B cell (primary cell): ENCODE data around the gene DAAM2. TPM values are rescaled to one million over a fixed set of nuclear protein-coding genes. Genes with fewer than 3 reads are reported as not detected.

ENCODE experiments used
- ATAC-seq: fragments of 200-7000 bp; cut with Tn5 transposase; one replicate; pipeline ENCODE4 v1.10.0; 2021; ENCODE audit warnings: low read depth, mild to moderate bottlenecking, moderate number of reproducible peaks, moderate library complexity
- CTCF ChIA-PET: fragments of 350-600 bp; sonication (Branson Sonifier 250); formaldehyde crosslinking; loops from one replicate; lab custom pipeline; 2021; ENCODE audit warnings: antibody characterized with exemption, inconsistent platforms; lab: Charles Lee
- POLR2A ChIA-PET: fragments of 350-600 bp; sonication (Branson Sonifier 250); formaldehyde crosslinking; loops from one replicate; lab custom pipeline; 2021; ENCODE audit warnings: antibody characterized with exemption; lab: Charles Lee
- DNase-seq: peaks from one replicate; pipeline ENCODE4 v3.0.0; 2013
- H2AFZ ChIP-seq: 2 replicates; pipeline ENCODE4 v1.6.1; 2012; ENCODE audit warnings: mild to moderate bottlenecking, low read depth, low read length; ENCODE audit not compliant: insufficient read depth, poor library complexity, severe bottlenecking
- H3K27ac ChIP-seq, 2 donors: 1 replicate in 1 of 2; 2 replicates in 1 of 2; pipeline ENCODE4 v1.5.1; 2012 to 2013; ENCODE audit warnings: low read length in 2 of 2, mild to moderate bottlenecking in 2 of 2, moderate library complexity in 1 of 2
- H3K27me3 ChIP-seq, 4 experiments: fragments of 200-600 bp in 1 of 4; sonication (generic) in 1 of 4; replicated peaks in 1 of 4; 1 replicate in 2 of 4; 2 replicates in 2 of 4; pipeline versions ENCODE4 v1.6.1 to v1.7.0; 2013 to 2016; ENCODE audit warnings: low read length in 3 of 4, mild to moderate bottlenecking in 2 of 4, mixed read lengths in 1 of 4, moderate library complexity in 1 of 4; ENCODE audit not compliant: insufficient read depth in 4 of 4, control insufficient read depth in 3 of 4; ENCODE audit errors: control extremely low read depth in 1 of 4
- H3K36me3 ChIP-seq, 2 experiments: replicated peaks in 1 of 2; 1 replicate in 1 of 2; 2 replicates in 1 of 2; pipeline versions ENCODE4 v1.6.1 to v1.7.1; 2013; ENCODE audit warnings: low read length in 1 of 2; ENCODE audit not compliant: insufficient read depth in 2 of 2, control insufficient read depth in 1 of 2; ENCODE audit errors: control extremely low read depth in 1 of 2, extremely low read depth in 1 of 2
- H3K4me1 ChIP-seq, 2 donors: fragments of 200-600 bp in 1 of 2; sonication (generic) in 1 of 2; 1 replicate in 1 of 2; 2 replicates in 1 of 2; pipeline versions ENCODE4 v1.5.1 to v1.6.1; 2013 to 2017; ENCODE audit warnings: low read length in 2 of 2; ENCODE audit not compliant: control insufficient read depth in 2 of 2, insufficient read depth in 2 of 2
- H3K4me2 ChIP-seq: replicated peaks from 2 replicates; pipeline ENCODE3; 2012; ENCODE audit warnings: mild to moderate bottlenecking, low read depth, low read length; ENCODE audit not compliant: poor library complexity, severe bottlenecking
- H3K4me3 ChIP-seq, 5 experiments: fragments of 200-600 bp in 1 of 5; sonication (generic) in 1 of 5; 1 replicate in 3 of 5; 2 replicates in 2 of 5; pipeline versions ENCODE4 v1.5.1 to v1.7.0; 2011 to 2016; ENCODE audit warnings: low read length in 4 of 5, mild to moderate bottlenecking in 4 of 5, low read depth in 2 of 5, control low read depth in 1 of 5, moderate library complexity in 1 of 5; ENCODE audit not compliant: insufficient read depth in 1 of 5; ENCODE audit errors: control extremely low read depth in 1 of 5, extremely low read depth in 1 of 5
- H3K79me2 ChIP-seq: fragments of 200-600 bp; sonication (generic); one replicate; pipeline ENCODE4 v1.6.0; 2016; ENCODE audit warnings: low read length; ENCODE audit not compliant: control insufficient read depth, insufficient read depth
- H3K9ac ChIP-seq: fragments of 200-600 bp; sonication (generic); 2 replicates; pipeline ENCODE4 v1.6.1; 2017; ENCODE audit warnings: mild to moderate bottlenecking, low read length, moderate library complexity
- H3K9me3 ChIP-seq, 3 donors: one replicate each; pipeline versions ENCODE4 v1.6.1 to v1.7.1; 2013; ENCODE audit warnings: low read length in 2 of 3; ENCODE audit not compliant: control insufficient read depth in 2 of 3, insufficient read depth in 1 of 3; ENCODE audit errors: control extremely low read depth in 1 of 3
- H4K20me1 ChIP-seq: 2 replicates; pipeline ENCODE4 v1.6.0; 2012; ENCODE audit warnings: mild to moderate bottlenecking, low read length; ENCODE audit not compliant: insufficient read depth, control insufficient read depth, poor library complexity, severe bottlenecking
- H3K27ac Mint-ChIP-seq: one replicate; pipeline ENCODE4 v1.8.0; 2021; ENCODE audit warnings: mixed read lengths
- H3K27me3 Mint-ChIP-seq: one replicate; pipeline ENCODE4 v1.8.0; 2021; ENCODE audit warnings: mixed read lengths
- H3K4me1 Mint-ChIP-seq: one replicate; pipeline ENCODE4 v1.8.0; 2021; ENCODE audit warnings: mixed read lengths
- H3K4me3 Mint-ChIP-seq: one replicate; pipeline ENCODE4 v1.8.0; 2021; ENCODE audit warnings: mixed read lengths
- H3K9me3 Mint-ChIP-seq: one replicate; pipeline ENCODE4 v1.8.0; 2022; ENCODE audit warnings: mixed read lengths; ENCODE audit not compliant: insufficient read depth
- CTCF ChIP-seq: fragments of 200-600 bp; IDR thresholded peaks from one replicate; pipeline ENCODE4 v1.8.0; 2022; ENCODE audit warnings: antibody characterized with exemption, mild to moderate bottlenecking
- EZH2 ChIP-seq: IDR thresholded peaks from 2 replicates; pipeline ENCODE4 v1.6.1; 2012; ENCODE audit warnings: borderline replicate concordance, low read depth, mild to moderate bottlenecking, moderate library complexity, low read length; ENCODE audit not compliant: insufficient read depth, poor library complexity, severe bottlenecking
- WGBS: methylation state at CpG from one replicate; pipeline ENCODE4 v1.1.5; 2013; ENCODE audit warnings: missing lambda C conversion rate; ENCODE audit not compliant: insufficient coverage; 5-methylcytosine and 5-hydroxymethylcytosine counted together
- intact Hi-C: fragments of 100-400 bp; cut with micrococcal nuclease; formaldehyde crosslinking; loops from one replicate; pipeline ENCODE4 v1.10.0; 2022
- polyA plus RNA-seq: library from polyadenylated mRNA; depleted of rRNA; stranded (reverse); fragments of >200 nt; gene quantifications from 2 replicates; pipeline ENCODE4 v1.2.3, GENCODE V29; 2012
- total RNA-seq, 2 donors: library from RNA; stranded (reverse); fragments of 120-200 nt in 1 of 2; gene quantifications; 1 replicate in 1 of 2; 2 replicates in 1 of 2; pipeline versions ENCODE4 v1.2.3 to v1.2.4, GENCODE V29; 2013 to 2022

Gene DAAM2
- total and polyA plus RNA-seq, 2 donors (not counting 1 experiment from before 2014, with no cell fraction given) = not detected

GRCh38 chr6:39909701-39910100, 117.5 kb downstream of the DAAM2 start:
- Histone ChIP-seq H3K9ac (no peak overlapping the region), H3K4me3 (no peak overlapping the region), H3K79me2 (no peaks in the 10 kb centered on the region), H4K20me1 (no peaks in the 10 kb centered on the region), H3K27ac (no peak overlapping the region), H3K4me2 (no peak overlapping the region), H3K27me3 (no peaks in the 10 kb centered on the region), H2AFZ (no peak overlapping the region), H3K9me3 (no peaks in the 10 kb centered on the region), H3K4me1 (no peaks in the 10 kb centered on the region), H3K36me3 (no peaks in the 10 kb centered on the region)
- Mint-ChIP-seq H3K4me1 (no peaks in the 10 kb centered on the region), H3K27me3 (peaks cover 6% of the 10 kb centered on the region), H3K27ac (no peak overlapping the region), H3K4me3 (no peak overlapping the region), H3K9me3 (no peaks in the 10 kb centered on the region)
- 81% methylated on average over 3 of the region's 5 CpGs for WGBS
- CTCF ChIA-PET = no interaction called here
- POLR2A ChIA-PET = no interaction called here
- no peak for DNase-seq
- no peak for ATAC-seq
- intact Hi-C loops = no loop called here
- TF ChIP-seq CTCF (no peak), EZH2 (no peak)

- intact Hi-C loops = no loop called here
- H2AFZ ChIP-seq = no peak overlapping the region
- no peaks in the 10 kb centered on the region for H3K36me3 ChIP-seq
- no peak for DNase-seq
- TF ChIP-seq CTCF (no peak), EZH2 (no peak)
- H3K27me3 ChIP-seq = no peaks in the 10 kb centered on the region
- H3K79me2 ChIP-seq = no peaks in the 10 kb centered on the region
- H4K20me1 ChIP-seq = no peaks in the 10 kb centered on the region
- H3K27ac ChIP-seq = no peak overlapping the region
- peaks cover 9% of the 10 kb centered on the region for H3K27me3 Mint-ChIP-seq
- no peak overlapping the region for H3K27ac Mint-ChIP-seq
- no peaks in the 10 kb centered on the region for H3K4me1 ChIP-seq
- POLR2A ChIA-PET = no interaction called here
- no peak overlapping the region for H3K9ac ChIP-seq
- no peak overlapping the region for H3K4me3 Mint-ChIP-seq
- no peak overlapping the region for H3K4me2 ChIP-seq
- H3K4me1 Mint-ChIP-seq = no peaks in the 10 kb centered on the region
- no peak overlapping the region for H3K4me3 ChIP-seq
- CTCF ChIA-PET = no interaction called here
- no peaks in the 10 kb centered on the region for H3K9me3 Mint-ChIP-seq
- no peak for ATAC-seq
- no peaks in the 10 kb centered on the region for H3K9me3 ChIP-seq
Observed at GRCh38 chr6:39910164-39910563, 118.0 kb downstream of the DAAM2 start.
